Mesodermal cell (in vitro differentiated cells): ENCODE data around the gene CLASRP.

Experiments
- H3K27ac ChIP-seq: 2 replicates; pipeline ENCODE4 v1.7.0; 2013; ENCODE audit warnings: mild to moderate bottlenecking, low read depth, low read length, moderate library complexity; ENCODE audit not compliant: severe bottlenecking
- H3K36me3 ChIP-seq: 2 replicates; pipeline ENCODE4 v1.7.1; 2013; ENCODE audit warnings: mild to moderate bottlenecking, low read length, moderate library complexity; ENCODE audit not compliant: control insufficient read depth, insufficient read depth
- H3K4me1 ChIP-seq: one replicate; pipeline ENCODE4 v1.7.1; 2013; ENCODE audit warnings: mild to moderate bottlenecking, low read length; ENCODE audit not compliant: insufficient read depth, control insufficient read depth, poor library complexity, severe bottlenecking
- H3K4me3 ChIP-seq: 2 replicates; pipeline ENCODE4 v1.7.0; 2013; ENCODE audit warnings: low read length, control low read depth, mild to moderate bottlenecking; ENCODE audit not compliant: insufficient read depth, poor library complexity, severe bottlenecking; ENCODE audit errors: extremely low read depth
- H3K9me3 ChIP-seq: 2 replicates; pipeline ENCODE4 v1.7.1; 2013; ENCODE audit warnings: mild to moderate bottlenecking, low read length, moderate library complexity; ENCODE audit not compliant: control insufficient read depth
- WGBS, 2 experiments: methylation state at CpG; one replicate each; pipeline ENCODE4 v1.1.5; 2013; ENCODE audit warnings: missing lambda C conversion rate in 2 of 2; ENCODE audit not compliant: insufficient coverage in 2 of 2; 5-methylcytosine and 5-hydroxymethylcytosine counted together

CLASRP gene

GRCh38 chr19:45097776-45098520 is 59.1 kb downstream of the CLASRP start:
- H3K4me3 ChIP-seq = no peak overlapping the region

GRCh38 chr19:45098521-45099466 is 59.9 kb downstream of the CLASRP start:
- Histone ChIP-seq H3K9me3 (no peaks in the 10 kb centered on the region), H3K4me1 (peaks cover 42% of the 10 kb centered on the region), H3K27ac (peak overlapping the region; percentile 66), H3K4me3 (no peak overlapping the region), H3K36me3 (peaks cover 23% of the 10 kb centered on the region)
- WGBS, 2 experiments = 68% methylated on average over 14 to 15 of the region's 15 CpGs

More at GRCh38 chr19:45097776-45098520, 59.1 kb downstream of the CLASRP start:
- Histone ChIP-seq H3K4me1 (peaks cover 39% of the 10 kb centered on the region), H3K27ac (peak overlapping the region; percentile 45), H3K36me3 (peaks cover 23% of the 10 kb centered on the region), H3K9me3 (no peaks in the 10 kb centered on the region)
- 70 to 85% methylated on average over 10 to 15 of the region's 16 CpGs for WGBS, 2 experiments

GRCh38 chr19:45099467-45100191 is 60.8 kb downstream of the CLASRP start:
- Histone ChIP-seq H3K27ac (peak overlapping the region; percentile 66), H3K4me3 (no peak overlapping the region), H3K9me3 (no peaks in the 10 kb centered on the region), H3K4me1 (peaks cover 42% of the 10 kb centered on the region), H3K36me3 (peaks cover 22% of the 10 kb centered on the region)
- 88% methylated on average over 23 to 24 of the region's 25 CpGs for WGBS, 2 experiments

GRCh38 chr19:45100201-45100600 is 61.4 kb downstream of the CLASRP start:
- no peak overlapping the region for H3K4me3 ChIP-seq
- H3K4me1 ChIP-seq = peaks cover 42% of the 10 kb centered on the region
- no peak overlapping the region for H3K27ac ChIP-seq
- 90% methylated on average over 3 of the region's 3 CpGs; no CpG with 5 or more reads in 1 of the 2 experiments for WGBS, 2 experiments
- peaks cover 16% of the 10 kb centered on the region for H3K36me3 ChIP-seq
- H3K9me3 ChIP-seq = no peaks in the 10 kb centered on the region

GRCh38 chr19:45100846-45101252 is 62.0 kb downstream of the CLASRP start:
- Histone ChIP-seq H3K4me1 (peaks cover 42% of the 10 kb centered on the region), H3K36me3 (peaks cover 14% of the 10 kb centered on the region), H3K27ac (no peak overlapping the region), H3K4me3 (no peak overlapping the region), H3K9me3 (no peaks in the 10 kb centered on the region)
- 87 to 95% methylated on average over 8 of the region's 8 CpGs for WGBS, 2 experiments

- 90 to 91% methylated on average over 5 to 7 of the region's 8 CpGs for WGBS, 2 experiments
Observed at GRCh38 chr19:45101806-45102205, 63.0 kb downstream of the CLASRP start.

GRCh38 chr19:45102481-45102880 is 63.6 kb downstream of the CLASRP start:
- 97 to 99% methylated on average over 6 to 7 of the region's 7 CpGs for WGBS, 2 experiments
- H3K9me3 ChIP-seq = no peaks in the 10 kb centered on the region
- H3K36me3 ChIP-seq = peaks cover 14% of the 10 kb centered on the region
- no peak overlapping the region for H3K4me3 ChIP-seq
- H3K4me1 ChIP-seq = peaks cover 38% of the 10 kb centered on the region
- H3K27ac ChIP-seq = no peak overlapping the region

More at GRCh38 chr19:45101806-45102205, 63.0 kb downstream of the CLASRP start:
- H3K27ac ChIP-seq = no peak overlapping the region
- H3K9me3 ChIP-seq = no peaks in the 10 kb centered on the region
- peaks cover 14% of the 10 kb centered on the region for H3K36me3 ChIP-seq
- peaks cover 42% of the 10 kb centered on the region for H3K4me1 ChIP-seq
- no peak overlapping the region for H3K4me3 ChIP-seq

- H3K4me3 ChIP-seq = no peak overlapping the region
- no peak overlapping the region for H3K27ac ChIP-seq
- peaks cover 14% of the 10 kb centered on the region for H3K36me3 ChIP-seq
- WGBS, 2 experiments = 85 to 89% methylated on average over 6 to 12 of the region's 15 CpGs
- no peaks in the 10 kb centered on the region for H3K9me3 ChIP-seq
- H3K4me1 ChIP-seq = peaks cover 32% of the 10 kb centered on the region
Observed at GRCh38 chr19:45103156-45103507, 64.3 kb downstream of the CLASRP start.

- Histone ChIP-seq H3K9me3 (no peaks in the 10 kb centered on the region), H3K4me3 (no peak overlapping the region), H3K4me1 (peaks cover 28% of the 10 kb centered on the region), H3K27ac (no peak overlapping the region), H3K36me3 (peaks cover 14% of the 10 kb centered on the region)
- 76 to 77% methylated on average over 19 to 21 of the region's 26 CpGs for WGBS, 2 experiments
Observed at GRCh38 chr19:45103508-45104319, 64.9 kb downstream of the CLASRP start.
